Measurements from ENCODE around the gene CHERP.

GRCh38 chr19:16482745-16483144 lies 59.5 kb downstream of the CHERP start:
- TF ChIP-seq, protein P1, sequence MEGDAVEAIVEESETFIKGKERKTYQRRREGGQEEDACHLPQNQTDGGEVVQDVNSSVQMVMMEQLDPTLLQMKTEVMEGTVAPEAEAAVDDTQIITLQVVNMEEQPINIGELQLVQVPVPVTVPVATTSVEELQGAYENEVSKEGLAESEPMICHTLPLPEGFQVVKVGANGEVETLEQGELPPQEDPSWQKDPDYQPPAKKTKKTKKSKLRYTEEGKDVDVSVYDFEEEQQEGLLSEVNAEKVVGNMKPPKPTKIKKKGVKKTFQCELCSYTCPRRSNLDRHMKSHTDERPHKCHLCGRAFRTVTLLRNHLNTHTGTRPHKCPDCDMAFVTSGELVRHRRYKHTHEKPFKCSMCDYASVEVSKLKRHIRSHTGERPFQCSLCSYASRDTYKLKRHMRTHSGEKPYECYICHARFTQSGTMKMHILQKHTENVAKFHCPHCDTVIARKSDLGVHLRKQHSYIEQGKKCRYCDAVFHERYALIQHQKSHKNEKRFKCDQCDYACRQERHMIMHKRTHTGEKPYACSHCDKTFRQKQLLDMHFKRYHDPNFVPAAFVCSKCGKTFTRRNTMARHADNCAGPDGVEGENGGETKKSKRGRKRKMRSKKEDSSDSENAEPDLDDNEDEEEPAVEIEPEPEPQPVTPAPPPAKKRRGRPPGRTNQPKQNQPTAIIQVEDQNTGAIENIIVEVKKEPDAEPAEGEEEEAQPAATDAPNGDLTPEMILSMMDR (IDR thresholded peaks at IDR 0.05): no peak
- no peak for TF ChIP-seq POLR2A (IDR thresholded peaks at IDR 0.05)

All from adrenal gland (tissue), 5 donors.